OCI-LY1 (cell line): Measurements from ENCODE around the gene MC1R.

Experiments
- H2AFZ ChIP-seq: fragments of 200-600 bp; sonication (generic), shearing (Covaris generic); 2 replicates; pipeline ENCODE4 v1.6.0; 2014; ENCODE audit warnings: antibody characterized with exemption, mild to moderate bottlenecking, low read length
- H3F3A ChIP-seq: fragments of 200-600 bp; sonication (generic), shearing (Covaris generic); 2 replicates; pipeline ENCODE4 v1.6.0; 2014; ENCODE audit warnings: mild to moderate bottlenecking, antibody characterized with exemption, low read length, moderate library complexity; ENCODE audit not compliant: insufficient read depth
- H3K27ac ChIP-seq: fragments of 200-600 bp; sonication (generic); 2 replicates; pipeline ENCODE4 v1.5.1; 2014; ENCODE audit warnings: low read length, mixed run types, mild to moderate bottlenecking, low read depth; ENCODE audit not compliant: poor library complexity, severe bottlenecking
- H3K27me3 ChIP-seq: fragments of 200-600 bp; sonication (generic); 2 replicates; pipeline ENCODE4 v1.6.0; 2014; ENCODE audit warnings: antibody characterized with exemption, mild to moderate bottlenecking, low read length, moderate library complexity; ENCODE audit not compliant: insufficient read depth
- H3K36me3 ChIP-seq: fragments of 200-600 bp; sonication (generic); 2 replicates; pipeline ENCODE4 v1.6.1; 2014; ENCODE audit warnings: mild to moderate bottlenecking, antibody characterized with exemption, low read length, moderate library complexity, mixed read lengths; ENCODE audit not compliant: insufficient read depth
- H3K4me1 ChIP-seq: fragments of 200-600 bp; sonication (generic); 2 replicates; pipeline ENCODE4 v1.5.1; 2014; ENCODE audit warnings: mild to moderate bottlenecking, low read length, moderate library complexity; ENCODE audit not compliant: insufficient read depth, severe bottlenecking
- H3K4me2 ChIP-seq: fragments of 200-600 bp; sonication (generic), shearing (Covaris generic); 2 replicates; pipeline ENCODE4 v1.6.1; 2014; ENCODE audit warnings: low read length
- H3K4me3 ChIP-seq: fragments of 200-600 bp; sonication (generic); 2 replicates; pipeline ENCODE4 v1.5.1; 2014; ENCODE audit warnings: low read length, low read depth, mild to moderate bottlenecking, mixed read lengths; ENCODE audit not compliant: poor library complexity, severe bottlenecking
- H3K79me2 ChIP-seq: fragments of 200-600 bp; shearing (Covaris generic); 2 replicates; pipeline ENCODE4 v1.6.1; 2016; ENCODE audit warnings: mixed run types, low read length, mixed read lengths; ENCODE audit not compliant: insufficient read depth
- H3K9ac ChIP-seq: fragments of 200-600 bp; sonication (generic), shearing (Covaris generic); 2 replicates; pipeline ENCODE4 v1.6.1; 2014; ENCODE audit warnings: mild to moderate bottlenecking, low read length, mixed read lengths
- H3K9me2 ChIP-seq: fragments of 200-600 bp; sonication (generic), shearing (Covaris generic); 2 replicates; pipeline ENCODE4 v1.6.1; 2014; ENCODE audit warnings: low read depth, mild to moderate bottlenecking, low read length, mixed read lengths
- H3K9me3 ChIP-seq: fragments of 200-600 bp; shearing (Covaris generic); 2 replicates; pipeline ENCODE4 v1.6.1; 2014; ENCODE audit warnings: low read length, mixed read lengths
- H4K20me1 ChIP-seq: fragments of 200-600 bp; sonication (generic), shearing (Covaris generic); 2 replicates; pipeline ENCODE4 v1.6.0; 2016; ENCODE audit warnings: mild to moderate bottlenecking, low read length; ENCODE audit not compliant: insufficient read depth
- EZH2 ChIP-seq: fragments of 200-600 bp; sonication (generic), shearing (Covaris generic); IDR thresholded peaks from 2 replicates; pipeline ENCODE4 v1.8.0; 2017; ENCODE audit warnings: borderline replicate concordance, mixed run types, mild to moderate bottlenecking, antibody characterized with exemption, low read length, moderate library complexity, mixed read lengths
- TF ChIP-seq, protein P1 (sequence below): fragments of 200-600 bp; sonication (generic), shearing (Covaris generic); IDR thresholded peaks from 2 replicates; pipeline ENCODE4 v1.5.1; 2017; ENCODE audit warnings: mild to moderate bottlenecking, antibody characterized with exemption, low read length, moderate library complexity, mixed read lengths

The MC1R gene

DNA sequence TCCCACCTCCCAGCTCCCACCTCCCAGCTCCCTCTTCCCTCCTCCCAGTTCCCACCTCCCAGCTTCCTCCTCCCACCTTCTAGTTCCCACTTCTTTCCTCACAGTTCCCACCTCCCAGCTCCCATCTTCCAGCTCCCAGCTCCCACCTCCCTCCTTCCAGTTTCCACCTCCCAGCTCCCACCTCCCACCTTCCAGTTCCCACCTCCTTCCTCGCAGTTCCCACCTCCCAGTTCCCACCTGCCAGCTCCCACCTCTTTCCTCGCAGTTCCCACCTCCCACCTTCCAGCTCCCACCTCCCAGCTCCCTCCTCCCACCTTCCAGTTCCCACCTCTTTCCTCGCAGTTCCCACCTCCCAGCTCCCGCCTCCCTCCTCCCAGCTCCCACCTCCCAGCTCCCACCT is 10.4 kb upstream of the MC1R start:
- Histone ChIP-seq H3K4me3 (no peak overlapping the region), H3K4me1 (peaks cover 17% of the 10 kb centered on the region), H3K79me2 (no peaks in the 10 kb centered on the region), H3K4me2 (no peak overlapping the region), H3K36me3 (peaks cover 80% of the 10 kb centered on the region), H3K9me2 (no peaks in the 10 kb centered on the region), H4K20me1 (no peaks in the 10 kb centered on the region), H3K27ac (no peak overlapping the region), H3F3A (no peaks in the 10 kb centered on the region), H2AFZ (no peak overlapping the region), H3K9me3 (no peaks in the 10 kb centered on the region), H3K9ac (no peak overlapping the region), H3K27me3 (no peaks in the 10 kb centered on the region)
- TF ChIP-seq, protein P1, sequence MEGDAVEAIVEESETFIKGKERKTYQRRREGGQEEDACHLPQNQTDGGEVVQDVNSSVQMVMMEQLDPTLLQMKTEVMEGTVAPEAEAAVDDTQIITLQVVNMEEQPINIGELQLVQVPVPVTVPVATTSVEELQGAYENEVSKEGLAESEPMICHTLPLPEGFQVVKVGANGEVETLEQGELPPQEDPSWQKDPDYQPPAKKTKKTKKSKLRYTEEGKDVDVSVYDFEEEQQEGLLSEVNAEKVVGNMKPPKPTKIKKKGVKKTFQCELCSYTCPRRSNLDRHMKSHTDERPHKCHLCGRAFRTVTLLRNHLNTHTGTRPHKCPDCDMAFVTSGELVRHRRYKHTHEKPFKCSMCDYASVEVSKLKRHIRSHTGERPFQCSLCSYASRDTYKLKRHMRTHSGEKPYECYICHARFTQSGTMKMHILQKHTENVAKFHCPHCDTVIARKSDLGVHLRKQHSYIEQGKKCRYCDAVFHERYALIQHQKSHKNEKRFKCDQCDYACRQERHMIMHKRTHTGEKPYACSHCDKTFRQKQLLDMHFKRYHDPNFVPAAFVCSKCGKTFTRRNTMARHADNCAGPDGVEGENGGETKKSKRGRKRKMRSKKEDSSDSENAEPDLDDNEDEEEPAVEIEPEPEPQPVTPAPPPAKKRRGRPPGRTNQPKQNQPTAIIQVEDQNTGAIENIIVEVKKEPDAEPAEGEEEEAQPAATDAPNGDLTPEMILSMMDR: no peak
- no peak for TF ChIP-seq EZH2

DNA sequence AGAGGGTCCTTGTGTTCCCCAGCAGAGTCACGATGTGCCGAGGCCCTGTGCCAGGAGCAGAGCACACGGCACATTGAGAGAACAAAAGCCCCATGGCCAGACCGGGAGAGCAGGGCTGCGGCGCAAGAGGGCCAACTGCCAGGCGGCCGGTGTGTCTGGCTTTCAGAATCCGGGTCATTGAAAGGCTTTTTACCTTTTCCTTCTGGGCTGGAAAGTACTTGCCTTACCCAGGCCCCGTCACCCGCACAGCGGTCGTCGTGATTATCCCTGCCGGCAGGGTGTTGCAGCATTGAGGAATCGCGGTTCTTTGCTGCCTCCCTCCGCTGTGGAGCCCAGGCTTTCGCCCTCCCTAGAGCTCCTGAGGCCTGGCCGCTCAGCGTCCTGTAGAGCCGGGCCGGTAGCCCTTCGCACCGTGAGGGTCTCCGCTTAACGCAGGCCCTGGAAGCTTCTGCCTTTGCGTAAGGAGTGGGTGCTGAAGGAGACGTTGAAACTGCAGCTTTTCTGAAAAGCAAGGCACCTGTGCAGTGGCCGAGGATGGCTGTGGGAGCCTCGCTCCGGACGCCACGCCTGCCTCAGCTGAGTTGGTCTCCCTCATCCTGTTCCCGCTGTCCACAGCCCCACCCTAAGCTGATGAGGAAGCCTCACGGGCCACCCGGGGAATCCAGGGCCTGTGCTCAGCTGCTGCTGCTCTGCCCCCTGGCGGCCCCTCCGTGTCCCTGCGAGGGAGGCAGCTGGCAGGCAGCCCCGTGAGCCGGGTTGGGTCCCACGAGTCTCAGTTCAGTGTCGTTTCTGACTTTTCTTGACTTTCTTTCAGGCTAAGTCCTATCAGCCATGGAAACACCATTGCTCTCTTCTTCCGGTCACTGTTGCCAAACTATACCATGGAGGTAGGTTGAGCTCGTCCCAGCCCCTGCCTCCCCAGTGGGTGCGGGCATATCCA is 8.6 kb upstream of the MC1R start:
- no peaks in the 10 kb centered on the region for H3F3A ChIP-seq
- H3K27ac ChIP-seq: peak overlapping the region; percentile 86
- no peak overlapping the region for H3K9ac ChIP-seq
- H3K9me2 ChIP-seq: no peaks in the 10 kb centered on the region
- H3K9me3 ChIP-seq: no peaks in the 10 kb centered on the region
- no peaks in the 10 kb centered on the region for H3K79me2 ChIP-seq
- peaks cover 68% of the 10 kb centered on the region for H3K36me3 ChIP-seq
- no peaks in the 10 kb centered on the region for H3K27me3 ChIP-seq
- no peak overlapping the region for H2AFZ ChIP-seq
- no peaks in the 10 kb centered on the region for H4K20me1 ChIP-seq
- H3K4me1 ChIP-seq: peaks cover 19% of the 10 kb centered on the region
- no peak for TF ChIP-seq EZH2
- TF ChIP-seq, protein P1: peak; percentile 95
- no peak overlapping the region for H3K4me3 ChIP-seq
- H3K4me2 ChIP-seq: no peak overlapping the region

DNA sequence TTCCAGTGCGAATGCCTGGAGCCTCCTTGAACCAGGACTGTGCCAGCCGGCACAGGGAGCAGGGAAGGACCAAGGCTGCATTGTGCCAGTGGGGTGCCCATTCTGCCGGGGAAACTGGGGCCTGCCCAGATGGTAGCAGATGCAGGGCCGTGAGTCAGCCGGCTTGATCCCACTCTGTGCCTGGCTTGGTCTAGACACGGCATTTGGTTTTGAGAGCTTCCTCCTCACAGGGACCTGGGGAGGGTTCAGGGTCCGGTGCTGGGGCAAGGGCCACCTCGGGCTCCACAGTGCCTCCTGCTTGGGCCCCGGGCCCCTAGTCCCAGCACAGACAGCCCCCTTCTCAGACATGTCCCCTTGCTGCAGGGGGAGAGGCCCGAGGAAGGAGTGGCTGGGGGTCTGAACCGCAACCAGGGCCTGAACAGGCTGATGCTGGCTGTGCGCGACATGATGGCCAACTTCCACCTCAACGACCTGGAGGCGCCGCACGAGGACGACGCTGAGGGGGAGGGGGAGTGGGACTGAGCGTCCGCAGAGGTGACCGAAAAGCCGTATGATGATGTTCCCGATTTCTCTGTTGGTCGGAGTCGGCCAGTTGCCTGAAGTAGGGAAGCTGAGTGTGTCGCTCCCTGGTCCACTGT is 7.8 kb upstream of the MC1R start:
- Histone ChIP-seq H4K20me1 (no peaks in the 10 kb centered on the region), H3K36me3 (peaks cover 60% of the 10 kb centered on the region), H3K9ac (no peak overlapping the region), H3K79me2 (no peaks in the 10 kb centered on the region), H2AFZ (no peak overlapping the region), H3K27me3 (no peaks in the 10 kb centered on the region), H3F3A (no peaks in the 10 kb centered on the region), H3K27ac (no peak overlapping the region), H3K4me2 (no peak overlapping the region), H3K9me2 (no peaks in the 10 kb centered on the region), H3K9me3 (no peaks in the 10 kb centered on the region), H3K4me3 (no peak overlapping the region), H3K4me1 (peaks cover 23% of the 10 kb centered on the region)
- TF ChIP-seq, protein P1: no peak
- TF ChIP-seq EZH2: no peak
